HCT116 (cell line): ENCODE results near the gene HMGXB3. TPM values are rescaled to one million over a fixed set of nuclear protein-coding genes. Genes with fewer than 3 reads are reported as not detected.

Experiments used
- ATAC-seq: fragments of 200-7000 bp; cut with Tn5 transposase; 2 replicates; pipeline ENCODE4 v1.9.1; 2020; ENCODE audit warnings: mild to moderate bottlenecking, moderate library complexity
- BruUV-seq: library from RNA; stranded (reverse); fragments of 400-500 nt; replicated peaks from 2 replicates; lab custom pipeline; 2021; lab: Mats Ljungman, UMichigan
- CTCF ChIA-PET: fragments of 300-600 bp; sonication (Branson Sonifier 250); formaldehyde crosslinking; loops from one replicate; lab custom pipeline; 2021; ENCODE audit warnings: antibody characterized with exemption; lab: Charles Lee
- POLR2A ChIA-PET: fragments of 300-600, 350-600 bp; sonication (Branson Sonifier 250); formaldehyde crosslinking; loops from one replicate; lab custom pipeline; 2021; ENCODE audit warnings: antibody characterized with exemption; lab: Charles Lee
- RAD21 ChIA-PET, 2 experiments: fragments of 300-600 bp; sonication (Branson Sonifier 250); formaldehyde crosslinking; loops; one replicate each; lab custom pipeline; 2023; ENCODE audit warnings: low total read pairs in 2 of 2; ENCODE audit not compliant: uncharacterized antibody in 2 of 2, unreplicated experiment in 2 of 2, low non-redundant PET in 1 of 2; lab: Charles Lee
- DNase-seq: peaks from one replicate; pipeline ENCODE4 v3.0.0-alpha.2; 2010; ENCODE audit warnings: low read depth, low spot score
- H2AFZ ChIP-seq: fragments of 200-600 bp; shearing (Covaris generic), sonication (generic); 2 replicates; pipeline ENCODE4 v1.6.1; 2017; ENCODE audit warnings: low read depth, mixed run types, mixed read lengths, antibody characterized with exemption, low read length; ENCODE audit not compliant: poor library complexity, severe bottlenecking
- H3K27ac ChIP-seq: 2 replicates; pipeline ENCODE4 v1.5.1; 2012; ENCODE audit warnings: low read depth, low read length
- H3K27me3 ChIP-seq: fragments of 200-600 bp; sonication (generic); 2 replicates; pipeline ENCODE4 v1.6.1; 2016; ENCODE audit warnings: mixed run types, low read length, mixed read lengths; ENCODE audit not compliant: insufficient read depth
- H3K36me3 ChIP-seq, 2 experiments: fragments of 200-500 bp in 1 of 2; fragments of 200-600 bp in 1 of 2; sonication (Bioruptor generic) in 1 of 2; sonication (generic) in 1 of 2; 2 replicates each; pipeline versions ENCODE4 v1.5.1 to v1.6.1; 2014 to 2016; ENCODE audit warnings: low read length in 2 of 2, inconsistent platforms in 1 of 2, mixed read lengths in 1 of 2, mixed run types in 1 of 2; ENCODE audit not compliant: insufficient read depth in 2 of 2, control insufficient read depth in 1 of 2
- H3K4me1 ChIP-seq, 2 experiments: fragments of 200-600 bp in 1 of 2; sonication (generic) in 1 of 2; 2 replicates each; pipeline versions ENCODE4 v1.5.1 to v1.6.1; 2012 to 2017; ENCODE audit warnings: low read length in 2 of 2, inconsistent platforms in 1 of 2, mild to moderate bottlenecking in 1 of 2, mixed read lengths in 1 of 2, mixed run types in 1 of 2, moderate library complexity in 1 of 2; ENCODE audit not compliant: insufficient read depth in 2 of 2, control insufficient read depth in 1 of 2
- H3K4me2 ChIP-seq: fragments of 200-600 bp; sonication (generic); 2 replicates; pipeline ENCODE4 v1.6.1; 2017; ENCODE audit warnings: mixed run types, low read length, mixed read lengths
- H3K4me3 ChIP-seq, 2 experiments: fragments of 200-600 bp in 1 of 2; sonication (generic) in 1 of 2; replicated peaks in 1 of 2; 2 replicates each; pipeline ENCODE4 v1.5.1; 2011 to 2016; ENCODE audit warnings: low read length in 2 of 2, control low read depth in 1 of 2, low read depth in 1 of 2, mild to moderate bottlenecking in 1 of 2, mixed read lengths in 1 of 2, mixed run types in 1 of 2
- H3K79me2 ChIP-seq: fragments of 200-600 bp; sonication (generic); 2 replicates; pipeline ENCODE4 v1.6.1; 2017; ENCODE audit warnings: mild to moderate bottlenecking, mixed run types, low read length, moderate library complexity, mixed read lengths; ENCODE audit not compliant: insufficient read depth
- H3K9ac ChIP-seq: fragments of 200-600 bp; sonication (generic); 2 replicates; pipeline ENCODE4 v1.6.1; 2016; ENCODE audit warnings: low read length, mixed read lengths
- H3K9me2 ChIP-seq: fragments of 200-600 bp; sonication (generic), shearing (Covaris generic); 2 replicates; pipeline ENCODE4 v1.6.1; 2017; ENCODE audit warnings: mixed run types, mild to moderate bottlenecking, moderate library complexity; ENCODE audit not compliant: insufficient read depth
- H3K9me3 ChIP-seq, 2 experiments: fragments of 200-500 bp in 1 of 2; fragments of 200-600 bp in 1 of 2; sonication (Bioruptor generic) in 1 of 2; sonication (generic) in 1 of 2; 2 replicates each; pipeline ENCODE4 v1.6.1; 2014 to 2017; ENCODE audit warnings: low read length in 2 of 2, mixed read lengths in 2 of 2, inconsistent platforms in 1 of 2, low read depth in 1 of 2, mild to moderate bottlenecking in 1 of 2, mixed run types in 1 of 2, moderate library complexity in 1 of 2; ENCODE audit not compliant: control insufficient read depth in 1 of 2, insufficient read depth in 1 of 2
- H4K20me1 ChIP-seq: fragments of 200-600 bp; sonication (generic), shearing (Covaris generic); 2 replicates; pipeline ENCODE4 v1.6.1; 2017; ENCODE audit warnings: mixed run types, mild to moderate bottlenecking, moderate library complexity; ENCODE audit not compliant: insufficient read depth
- EZH2 ChIP-seq: fragments of 200-600 bp; sonication (generic); IDR thresholded peaks from 2 replicates; pipeline ENCODE4 v1.6.1; 2017; ENCODE audit warnings: antibody characterized with exemption, mixed run types
- RAD21 ChIP-seq: IDR thresholded peaks from 2 replicates; pipeline ENCODE4 v1.6.1; 2012; ENCODE audit warnings: low read depth, mild to moderate bottlenecking
- SP1 ChIP-seq: IDR thresholded peaks from 2 replicates; pipeline ENCODE4 v1.6.1; 2012; ENCODE audit warnings: low read depth
- YY1 ChIP-seq: IDR thresholded peaks from 2 replicates; pipeline ENCODE4 v1.6.1; 2011; ENCODE audit warnings: low read length, low read depth, moderate library complexity, mild to moderate bottlenecking; ENCODE audit not compliant: insufficient replicate concordance; ENCODE audit errors: extremely low read depth
- intact Hi-C: fragments of 100-400 bp; cut with micrococcal nuclease; formaldehyde crosslinking; loops from 2 replicates; pipeline ENCODE4 v1.10.0; 2022
- total RNA-seq: library from RNA; stranded (reverse); gene quantifications from one replicate; pipeline ENCODE4 v1.2.1, GENCODE V29; 2021; ENCODE audit not compliant: unreplicated experiment
- TF ChIP-seq, protein P1 (sequence below): IDR thresholded peaks from 2 replicates; pipeline ENCODE4 v1.6.1; 2012; ENCODE audit warnings: low read depth

Gene HMGXB3
- total RNA-seq, 1 experiment from 2014 or later: 41.8 TPM

DNA sequence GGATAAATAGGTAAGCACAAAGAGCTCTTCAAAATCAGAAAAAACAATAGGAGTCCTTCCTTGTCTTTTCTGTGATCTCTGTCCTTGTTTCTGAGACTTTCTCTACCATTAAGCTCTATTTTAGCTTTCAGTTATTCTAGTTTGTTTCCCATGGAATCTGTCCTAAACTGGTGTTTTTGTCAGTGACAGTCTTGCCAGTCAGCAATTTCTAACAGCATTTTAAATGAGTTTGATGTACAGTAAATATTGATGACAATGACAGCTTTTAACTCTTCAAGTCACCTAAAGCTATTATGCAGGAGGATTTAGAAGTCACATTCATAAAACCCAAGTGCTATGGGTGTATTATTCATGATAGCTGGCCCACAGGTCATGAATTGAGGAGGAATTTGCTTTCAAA is 18.0 kb upstream of the HMGXB3 start:
- Histone ChIP-seq H3K4me1 (no peaks in the 10 kb centered on the region), H3K79me2 (no peaks in the 10 kb centered on the region), H3K4me3 (no peak overlapping the region), H3K9ac (no peak overlapping the region), H4K20me1 (no peaks in the 10 kb centered on the region), H3K4me2 (no peak overlapping the region), H3K9me3 (no peaks in the 10 kb centered on the region), H3K9me2 (no peaks in the 10 kb centered on the region), H3K27ac (no peak overlapping the region), H2AFZ (no peak overlapping the region), H3K27me3 (no peaks in the 10 kb centered on the region), H3K36me3 (no peaks in the 10 kb centered on the region)
- no peak for TF ChIP-seq EZH2
- no peak for TF ChIP-seq SP1
- intact Hi-C loops: no loop called here
- ChIA-PET POLR2A (no interaction called here), RAD21 (no interaction called here), CTCF (interaction anchor here (0.9 to 1.4 kb wide), 4 partner anchors 8 to 148 kb away, joined by 3 to 8 read pairs (median 4); no protein-coding TSS in a partner anchor)
- DNase-seq (no peak), ATAC-seq (no peak)
- no TSS peak for BruUV-seq

DNA sequence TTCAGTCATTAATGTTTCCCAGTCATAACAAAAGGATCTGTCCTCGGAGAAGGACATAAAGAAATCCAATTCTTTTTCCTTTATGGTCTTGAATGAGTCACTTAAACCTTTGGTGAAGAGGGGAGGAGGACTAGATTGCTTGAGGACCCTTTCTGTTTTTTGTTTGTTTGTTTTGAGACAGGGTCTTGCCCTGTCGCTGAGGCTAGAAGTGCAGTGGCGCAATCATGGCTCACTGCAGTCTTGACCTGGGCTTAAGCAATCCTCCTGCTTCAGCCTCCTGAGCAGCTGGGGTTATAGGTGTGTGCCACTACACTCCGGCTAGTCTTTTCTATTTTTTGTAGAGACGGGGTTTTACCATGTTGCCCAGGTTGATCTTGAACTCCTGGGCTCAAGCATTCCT is 12.4 kb upstream of the HMGXB3 start:
- Histone ChIP-seq H3K27ac (no peak overlapping the region), H3K9me3 (no peaks in the 10 kb centered on the region), H3K4me1 (no peaks in the 10 kb centered on the region), H3K9ac (no peak overlapping the region), H3K4me3 (no peak overlapping the region), H3K4me2 (no peak overlapping the region), H3K36me3 (no peaks in the 10 kb centered on the region), H3K79me2 (no peaks in the 10 kb centered on the region), H3K9me2 (no peaks in the 10 kb centered on the region), H3K27me3 (no peaks in the 10 kb centered on the region), H2AFZ (no peak overlapping the region), H4K20me1 (no peaks in the 10 kb centered on the region)
- ATAC-seq: no peak
- BruUV-seq: no TSS peak
- POLR2A ChIA-PET: no interaction called here
- intact Hi-C loops: no loop called here
- RAD21 ChIA-PET: no interaction called here
- CTCF ChIA-PET: interaction anchor here (1.1 kb wide), 1 partner anchor 150 kb away, joined by 4 read pairs; no protein-coding TSS in a partner anchor
- DNase-seq: no peak
- no peak for TF ChIP-seq RAD21
- TF ChIP-seq, protein P1, sequence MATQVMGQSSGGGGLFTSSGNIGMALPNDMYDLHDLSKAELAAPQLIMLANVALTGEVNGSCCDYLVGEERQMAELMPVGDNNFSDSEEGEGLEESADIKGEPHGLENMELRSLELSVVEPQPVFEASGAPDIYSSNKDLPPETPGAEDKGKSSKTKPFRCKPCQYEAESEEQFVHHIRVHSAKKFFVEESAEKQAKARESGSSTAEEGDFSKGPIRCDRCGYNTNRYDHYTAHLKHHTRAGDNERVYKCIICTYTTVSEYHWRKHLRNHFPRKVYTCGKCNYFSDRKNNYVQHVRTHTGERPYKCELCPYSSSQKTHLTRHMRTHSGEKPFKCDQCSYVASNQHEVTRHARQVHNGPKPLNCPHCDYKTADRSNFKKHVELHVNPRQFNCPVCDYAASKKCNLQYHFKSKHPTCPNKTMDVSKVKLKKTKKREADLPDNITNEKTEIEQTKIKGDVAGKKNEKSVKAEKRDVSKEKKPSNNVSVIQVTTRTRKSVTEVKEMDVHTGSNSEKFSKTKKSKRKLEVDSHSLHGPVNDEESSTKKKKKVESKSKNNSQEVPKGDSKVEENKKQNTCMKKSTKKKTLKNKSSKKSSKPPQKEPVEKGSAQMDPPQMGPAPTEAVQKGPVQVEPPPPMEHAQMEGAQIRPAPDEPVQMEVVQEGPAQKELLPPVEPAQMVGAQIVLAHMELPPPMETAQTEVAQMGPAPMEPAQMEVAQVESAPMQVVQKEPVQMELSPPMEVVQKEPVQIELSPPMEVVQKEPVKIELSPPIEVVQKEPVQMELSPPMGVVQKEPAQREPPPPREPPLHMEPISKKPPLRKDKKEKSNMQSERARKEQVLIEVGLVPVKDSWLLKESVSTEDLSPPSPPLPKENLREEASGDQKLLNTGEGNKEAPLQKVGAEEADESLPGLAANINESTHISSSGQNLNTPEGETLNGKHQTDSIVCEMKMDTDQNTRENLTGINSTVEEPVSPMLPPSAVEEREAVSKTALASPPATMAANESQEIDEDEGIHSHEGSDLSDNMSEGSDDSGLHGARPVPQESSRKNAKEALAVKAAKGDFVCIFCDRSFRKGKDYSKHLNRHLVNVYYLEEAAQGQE: no peak
- TF ChIP-seq YY1: no peak
